H1 (cell line): ENCODE data around the gene CYP2A6. TPM values are rescaled to one million over a fixed set of nuclear protein-coding genes. Genes with fewer than 3 reads are reported as not detected.

ENCODE experiments used
- CTCF ChIA-PET: fragments of 300-600 bp; sonication (Branson Sonifier 250); formaldehyde crosslinking; loops from one replicate; lab custom pipeline; 2021; ENCODE audit not compliant: partially characterized antibody; lab: Charles Lee
- POLR2A ChIA-PET: fragments of 300-600 bp; sonication (Branson Sonifier 250); formaldehyde crosslinking; loops from one replicate; lab custom pipeline; 2021; ENCODE audit warnings: inconsistent platforms; ENCODE audit not compliant: partially characterized antibody; lab: Charles Lee
- DNase-seq, 2 experiments: peaks; one replicate each; pipeline versions ENCODE4 v3.0.0 to v3.0.0-alpha.2; 2010 to 2022; ENCODE audit warnings: low spot score in 2 of 2, low read depth in 1 of 2, mixed read lengths in 1 of 2
- FAIRE-seq: peaks from 2 replicates; lab custom pipeline; 2011; peaks lifted over from hg19 to GRCh38; lab: Jason Lieb, UNC
- H2AFZ ChIP-seq: 2 replicates; pipeline ENCODE4 v1.8.1; 2012; ENCODE audit warnings: low read length, inconsistent platforms
- H2AK5ac ChIP-seq: 2 replicates; pipeline ENCODE4 v1.6.1; 2013; ENCODE audit warnings: low read depth, low read length
- H2BK120ac ChIP-seq: replicated peaks from 2 replicates; pipeline ENCODE3; 2013; ENCODE audit warnings: low read depth, low read length, inconsistent platforms
- H2BK12ac ChIP-seq: 2 replicates; pipeline ENCODE4 v1.6.1; 2013; ENCODE audit warnings: low read depth, low read length
- H2BK15ac ChIP-seq: 2 replicates; pipeline ENCODE4 v1.6.1; 2013; ENCODE audit warnings: low read length
- H2BK20ac ChIP-seq: 2 replicates; pipeline ENCODE4 v1.6.1; 2013; ENCODE audit warnings: low read length
- H2BK5ac ChIP-seq: 2 replicates; pipeline ENCODE4 v1.6.1; 2013; ENCODE audit warnings: low read depth, low read length
- H3K14ac ChIP-seq: 2 replicates; pipeline ENCODE4 v1.6.1; 2013; ENCODE audit warnings: inconsistent platforms; ENCODE audit not compliant: insufficient read length
- H3K18ac ChIP-seq: 2 replicates; pipeline ENCODE4 v1.6.1; 2013; ENCODE audit warnings: low read length; ENCODE audit errors: extremely low read depth
- H3K23ac ChIP-seq: 2 replicates; pipeline ENCODE4 v1.6.1; 2013; ENCODE audit warnings: inconsistent platforms; ENCODE audit not compliant: insufficient read length
- H3K23me2 ChIP-seq: 2 replicates; pipeline ENCODE4 v1.6.1; 2013; ENCODE audit warnings: low read depth, low read length
- H3K27ac ChIP-seq: 2 replicates; pipeline ENCODE4 v1.6.1; 2011; ENCODE audit warnings: low read depth, low read length, inconsistent platforms
- H3K27me3 ChIP-seq, 4 experiments: replicated peaks in 1 of 4; 1 replicate in 1 of 4; 2 replicates in 3 of 4; pipeline versions ENCODE4 v1.6.1 to v1.8.1; 2011 to 2013; ENCODE audit warnings: low read length in 3 of 4, mild to moderate bottlenecking in 3 of 4, inconsistent platforms in 2 of 4, mixed read lengths in 2 of 4, moderate library complexity in 1 of 4; ENCODE audit not compliant: control insufficient read depth in 3 of 4, insufficient read depth in 3 of 4; ENCODE audit errors: extremely low read depth in 1 of 4
- H3K36me3 ChIP-seq, 4 experiments: 2 replicates each; pipeline versions ENCODE4 v1.6.1 to v1.8.1; 2011 to 2013; ENCODE audit warnings: mild to moderate bottlenecking in 4 of 4, low read length in 3 of 4, moderate library complexity in 2 of 4, control low read depth in 1 of 4, inconsistent platforms in 1 of 4; ENCODE audit not compliant: insufficient read depth in 4 of 4, control insufficient read depth in 2 of 4
- H3K4ac ChIP-seq: replicated peaks from 2 replicates; pipeline ENCODE3; 2013; ENCODE audit warnings: low read length, low read depth, mixed read lengths, inconsistent platforms; ENCODE audit not compliant: insufficient read length
- H3K4me1 ChIP-seq, 4 experiments: replicated peaks in 1 of 4; 1 replicate in 1 of 4; 2 replicates in 3 of 4; pipeline versions ENCODE4 v1.6.1 to v1.8.1; 2011 to 2013; ENCODE audit warnings: low read length in 3 of 4, inconsistent platforms in 2 of 4, mixed read lengths in 1 of 4; ENCODE audit not compliant: insufficient read depth in 4 of 4, control insufficient read depth in 3 of 4
- H3K4me2 ChIP-seq, 2 experiments: 2 replicates each; pipeline versions ENCODE4 v1.6.1 to v1.8.1; 2011 to 2013; ENCODE audit warnings: low read depth in 2 of 2, low read length in 2 of 2, control low read depth in 1 of 2, inconsistent platforms in 1 of 2, mild to moderate bottlenecking in 1 of 2; ENCODE audit not compliant: insufficient read depth in 1 of 2
- H3K4me3 ChIP-seq, 4 experiments: fragments of 200-600, 300-600 bp in 1 of 4; sonication (generic), shearing (Covaris generic), sonication (Bioruptor Twin) in 1 of 4; 2 replicates each; pipeline versions ENCODE4 v1.5.1 to v1.8.1; 2011 to 2016; ENCODE audit warnings: low read length in 4 of 4, low read depth in 3 of 4, control low read depth in 2 of 4, inconsistent platforms in 2 of 4, mild to moderate bottlenecking in 2 of 4, mixed read lengths in 1 of 4, moderate library complexity in 1 of 4; ENCODE audit not compliant: insufficient read depth in 2 of 4; ENCODE audit errors: extremely low read depth in 1 of 4
- H3K56ac ChIP-seq: replicated peaks from 2 replicates; pipeline ENCODE3; 2013; ENCODE audit warnings: low read depth, mild to moderate bottlenecking, mixed read lengths, low read length, inconsistent platforms; ENCODE audit not compliant: insufficient read length
- H3K79me1 ChIP-seq: 2 replicates; pipeline ENCODE4 v1.6.1; 2013; ENCODE audit warnings: low read depth, low read length, control low read depth
- H3K79me2 ChIP-seq, 2 experiments: 2 replicates each; pipeline versions ENCODE4 v1.6.1 to v1.8.1; 2012 to 2013; ENCODE audit warnings: low read length in 2 of 2, mild to moderate bottlenecking in 2 of 2, inconsistent platforms in 1 of 2; ENCODE audit not compliant: insufficient read depth in 2 of 2, control insufficient read depth in 1 of 2
- H3K9ac ChIP-seq, 4 experiments: replicated peaks in 1 of 4; 1 replicate in 1 of 4; 2 replicates in 3 of 4; pipeline versions ENCODE4 v1.6.1 to v1.8.1; 2011 to 2013; ENCODE audit warnings: low read depth in 3 of 4, low read length in 3 of 4, control low read depth in 2 of 4, mild to moderate bottlenecking in 2 of 4, moderate library complexity in 2 of 4, inconsistent platforms in 1 of 4; ENCODE audit errors: extremely low read depth in 1 of 4
- H3K9me3 ChIP-seq, 2 experiments: 2 replicates each; pipeline versions ENCODE4 v1.6.1 to v1.8.1; 2012 to 2013; ENCODE audit warnings: mild to moderate bottlenecking in 2 of 2, moderate library complexity in 2 of 2, control low read depth in 1 of 2, inconsistent platforms in 1 of 2, low read depth in 1 of 2, low read length in 1 of 2, mixed read lengths in 1 of 2; ENCODE audit not compliant: insufficient read depth in 2 of 2
- H4K20me1 ChIP-seq, 2 experiments: replicated peaks in 1 of 2; 2 replicates each; pipeline versions ENCODE3 to v1.8.1; 2011 to 2013; ENCODE audit warnings: inconsistent platforms in 2 of 2, low read length in 2 of 2, mild to moderate bottlenecking in 1 of 2; ENCODE audit not compliant: insufficient read depth in 2 of 2, control insufficient read depth in 1 of 2
- H4K5ac ChIP-seq: 2 replicates; pipeline ENCODE4 v1.6.1; 2013; ENCODE audit warnings: low read length, low read depth, mixed read lengths, inconsistent platforms; ENCODE audit not compliant: insufficient read length
- H4K8ac ChIP-seq: 2 replicates; pipeline ENCODE4 v1.8.0; 2013; ENCODE audit warnings: mild to moderate bottlenecking, moderate library complexity, low read length, inconsistent platforms; ENCODE audit not compliant: insufficient read depth; ENCODE audit errors: extremely low read depth
- H4K91ac ChIP-seq: replicated peaks from 2 replicates; pipeline ENCODE3; 2013; ENCODE audit warnings: low read length, mixed read lengths, inconsistent platforms; ENCODE audit not compliant: insufficient read length
- CBX5 ChIP-seq: fragments of 300-800, 300-1000 bp; sonication (generic); IDR thresholded peaks from 2 replicates; pipeline ENCODE4 v1.7.1; 2016; ENCODE audit warnings: antibody characterized with exemption, low read length, low read depth
- RAD21 ChIP-seq, 2 experiments: IDR thresholded peaks in 1 of 2; conservative IDR thresholded peaks in 1 of 2; 2 replicates each; pipeline ENCODE4 v1.6.1; 2011; ENCODE audit warnings: low read depth in 2 of 2, low read length in 2 of 2, improper control_type of control experiment in 1 of 2, inconsistent platforms in 1 of 2, mild to moderate bottlenecking in 1 of 2, moderate library complexity in 1 of 2
- SIN3A ChIP-seq, 2 experiments: IDR thresholded peaks in 1 of 2; conservative IDR thresholded peaks in 1 of 2; 2 replicates each; pipeline ENCODE4 v1.6.1; 2011 to 2012; ENCODE audit warnings: low read length in 2 of 2, improper control_type of control experiment in 1 of 2, low read depth in 1 of 2, mild to moderate bottlenecking in 1 of 2
- WGBS, 2 experiments: shearing (Covaris generic) in 1 of 2; methylation state at CpG; one replicate each; pipeline versions ENCODE4 v1.1.6 to v1.1.7; 2013 to 2015; ENCODE audit warnings: low lambda C conversion rate in 2 of 2, mixed read lengths in 2 of 2, inconsistent platforms in 1 of 2, low coverage in 1 of 2, missing lambda C conversion rate in 1 of 2; ENCODE audit not compliant: insufficient replicate concordance in 2 of 2, insufficient coverage in 1 of 2, insufficient read length in 1 of 2; ENCODE audit errors: extremely low coverage in 1 of 2, missing lambda C conversion rate in 1 of 2; 5-methylcytosine and 5-hydroxymethylcytosine counted together
- polyA plus RNA-seq, 7 experiments: library from polyadenylated mRNA; depleted of rRNA in 3 of 7; stranded (reverse) in 5 of 7; unstranded in 2 of 7; fragments of >200 nt in 5 of 7; fragments of 200-250 nt in 2 of 7; gene quantifications; 1 replicate in 5 of 7; 2 replicates in 1 of 7; 4 replicates in 1 of 7; pipeline versions ENCODE4 v1.2.1 to v1.2.3, GENCODE V29; 2011 to 2013; ENCODE audit warnings: missing spikeins in 2 of 7, mixed read lengths in 2 of 7
- total RNA-seq: library from RNA; stranded (reverse); fragmentation: NEBNext Ultra II Directional; extraction: Animal tissue kit (Norgen Biotek cat#: 25700); gene quantifications from 2 replicates; pipeline ENCODE4 v1.2.1, GENCODE V29; 2021

The CYP2A6 gene
- total and polyA plus RNA-seq, 2 of the 8 experiments (the other 6 are each of a cell fraction or from before 2014, with no cell fraction given): 0.33 TPM; not detected in 1

GRCh38 chr19:40858109-40858508, 7.9 kb upstream of the CYP2A6 start:
- no peak overlapping the region for H3K4ac ChIP-seq
- no peaks in the 10 kb centered on the region for H3K9me3 ChIP-seq
- H4K20me1 ChIP-seq: no peaks in the 10 kb centered on the region
- no peak for TF ChIP-seq SIN3A (conservative IDR thresholded peaks at IDR 0.05 in 1 of 2, IDR thresholded peaks at IDR 0.05 in 1 of 2; ENCODE audit: low read depth in 1 of 2, low read length in 2 of 2)
- TF ChIP-seq CBX5: no peak
- TF ChIP-seq RAD21 (IDR thresholded peaks at IDR 0.05 in 1 of 2, conservative IDR thresholded peaks at IDR 0.05 in 1 of 2; ENCODE audit: low read depth in 2 of 2, low read length in 2 of 2): peak; percentile 29 to 45
- H3K23ac ChIP-seq: no peak overlapping the region
- H3K14ac ChIP-seq: no peak overlapping the region
- no peaks in the 10 kb centered on the region for H3K36me3 ChIP-seq
- no peak overlapping the region for H2AK5ac ChIP-seq
- no peaks in the 10 kb centered on the region for H3K79me2 ChIP-seq
- FAIRE-seq (no peak), DNase-seq (no peak)
- H3K23me2 ChIP-seq: no peaks in the 10 kb centered on the region; the same call in 1 of the 2 replicates
- H4K8ac ChIP-seq: no peak overlapping the region
- POLR2A ChIA-PET: no interaction called here
- H3K4me1 ChIP-seq: no peaks in the 10 kb centered on the region
- no peak overlapping the region for H3K27ac ChIP-seq
- no peak overlapping the region for H3K18ac ChIP-seq
- H2BK12ac ChIP-seq: no peak overlapping the region
- no peak overlapping the region for H2BK15ac ChIP-seq
- no peak overlapping the region for H4K91ac ChIP-seq
- CTCF ChIA-PET: no interaction called here
- H2BK120ac ChIP-seq: no peak overlapping the region
- no peak overlapping the region for H3K56ac ChIP-seq
- no peak overlapping the region for H4K5ac ChIP-seq
- no peak overlapping the region for H2BK5ac ChIP-seq
- H3K9ac ChIP-seq: no peak overlapping the region
- no peaks in the 10 kb centered on the region for H3K27me3 ChIP-seq
- no peak overlapping the region for H3K4me2 ChIP-seq
- H2AFZ ChIP-seq: no peak overlapping the region
- H2BK20ac ChIP-seq: no peak overlapping the region
- 81% methylated on average over 5 of the region's 5 CpGs; no CpG with 5 or more reads in 1 of the 2 experiments for WGBS, 2 experiments
- H3K4me3 ChIP-seq: no peak overlapping the region
- no peaks in the 10 kb centered on the region for H3K79me1 ChIP-seq
